Loucy (cell line): ENCODE data around the gene CELSR3.

Source experiments
- H2AFZ ChIP-seq: fragments of 200-600 bp; sonication (generic); 2 replicates; pipeline ENCODE4 v1.6.0; 2016; ENCODE audit warnings: antibody characterized with exemption, mild to moderate bottlenecking, low read length, moderate library complexity
- H3F3A ChIP-seq: fragments of 200-600 bp; 2 replicates; pipeline ENCODE4 v1.6.0; 2016; ENCODE audit warnings: antibody characterized with exemption, low read depth, mild to moderate bottlenecking
- H3K27me3 ChIP-seq: fragments of 200-600 bp; sonication (generic); 2 replicates; pipeline ENCODE4 v1.6.1; 2014; ENCODE audit warnings: low read length, mild to moderate bottlenecking; ENCODE audit not compliant: insufficient read depth, poor library complexity, severe bottlenecking
- H3K36me3 ChIP-seq: fragments of 200-600 bp; sonication (generic); 2 replicates; pipeline ENCODE4 v1.6.1; 2016; ENCODE audit warnings: low read length; ENCODE audit not compliant: insufficient read depth
- H3K4me1 ChIP-seq: fragments of 200-600 bp; sonication (generic); 2 replicates; pipeline ENCODE4 v1.5.1; 2014; ENCODE audit warnings: low read length, mild to moderate bottlenecking; ENCODE audit not compliant: insufficient read depth, poor library complexity, severe bottlenecking
- H3K4me2 ChIP-seq: fragments of 200-600 bp; sonication (generic); 2 replicates; pipeline ENCODE4 v1.6.0; 2014; ENCODE audit warnings: antibody characterized with exemption, low read length, low read depth, mild to moderate bottlenecking; ENCODE audit not compliant: poor library complexity, severe bottlenecking
- H3K4me3 ChIP-seq: fragments of 200-600 bp; sonication (generic); 2 replicates; pipeline ENCODE4 v1.5.1; 2014; ENCODE audit warnings: low read length, mild to moderate bottlenecking, mixed read lengths; ENCODE audit not compliant: poor library complexity, severe bottlenecking
- H3K79me2 ChIP-seq: fragments of 200-600 bp; sonication (generic); 2 replicates; pipeline ENCODE4 v1.6.1; 2014; ENCODE audit warnings: low read length; ENCODE audit not compliant: insufficient read depth
- H3K9ac ChIP-seq: fragments of 200-600 bp; sonication (generic); 2 replicates; pipeline ENCODE4 v1.6.0; 2014; ENCODE audit warnings: mild to moderate bottlenecking, low read depth, low read length, moderate library complexity; ENCODE audit not compliant: poor library complexity, severe bottlenecking
- H3K9me2 ChIP-seq: fragments of 200-600 bp; sonication (generic); replicated peaks from 2 replicates; pipeline ENCODE4 v1.6.1; 2016; ENCODE audit warnings: low read depth, low read length, mixed read lengths
- H3K9me3 ChIP-seq: fragments of 200-600 bp; sonication (generic); 2 replicates; pipeline ENCODE4 v1.6.1; 2014; ENCODE audit warnings: mild to moderate bottlenecking, antibody characterized with exemption, low read length, low read depth; ENCODE audit not compliant: insufficient read depth
- H4K20me1 ChIP-seq: fragments of 200-600 bp; sonication (generic); 2 replicates; pipeline ENCODE4 v1.6.0; 2014; ENCODE audit warnings: antibody characterized with exemption, low read length, mild to moderate bottlenecking; ENCODE audit not compliant: insufficient read depth, poor library complexity, severe bottlenecking
- EZH2phosphoT487 ChIP-seq: fragments of 200-600 bp; IDR thresholded peaks from 2 replicates; pipeline ENCODE4 v1.6.1; 2018; ENCODE audit warnings: antibody characterized with exemption, mild to moderate bottlenecking, moderate library complexity, borderline replicate concordance
- TF ChIP-seq, protein P1 (sequence below): fragments of 200-600 bp; sonication (generic); conservative IDR thresholded peaks from 2 replicates; pipeline ENCODE4 v1.5.1; 2014; ENCODE audit warnings: mild to moderate bottlenecking, antibody characterized with exemption, low read length

The CELSR3 gene

DNA sequence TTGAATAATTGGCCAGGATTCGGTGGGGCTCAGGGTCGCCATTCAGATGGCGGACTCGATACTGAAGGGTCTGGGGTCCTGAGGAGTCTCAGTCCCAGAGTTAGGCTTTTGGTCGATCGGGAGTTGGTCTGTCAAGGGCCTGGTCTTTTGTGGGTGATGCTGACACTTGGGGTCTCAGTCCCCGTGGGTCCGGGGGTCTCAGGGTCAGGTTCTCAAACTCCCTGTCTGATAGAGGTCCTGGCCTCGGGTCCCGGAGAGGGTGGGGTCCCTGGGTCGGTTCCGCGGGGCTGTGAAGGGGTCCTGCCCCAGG, 22.6 kb upstream of the CELSR3 start:
- Histone ChIP-seq H2AFZ (peak overlapping the region; percentile 82), H3K36me3 (peaks cover 49% of the 10 kb centered on the region; the same call in 1 of the 2 replicates), H3F3A (peaks cover 3% of the 10 kb centered on the region; the same call in 1 of the 2 replicates)

DNA sequence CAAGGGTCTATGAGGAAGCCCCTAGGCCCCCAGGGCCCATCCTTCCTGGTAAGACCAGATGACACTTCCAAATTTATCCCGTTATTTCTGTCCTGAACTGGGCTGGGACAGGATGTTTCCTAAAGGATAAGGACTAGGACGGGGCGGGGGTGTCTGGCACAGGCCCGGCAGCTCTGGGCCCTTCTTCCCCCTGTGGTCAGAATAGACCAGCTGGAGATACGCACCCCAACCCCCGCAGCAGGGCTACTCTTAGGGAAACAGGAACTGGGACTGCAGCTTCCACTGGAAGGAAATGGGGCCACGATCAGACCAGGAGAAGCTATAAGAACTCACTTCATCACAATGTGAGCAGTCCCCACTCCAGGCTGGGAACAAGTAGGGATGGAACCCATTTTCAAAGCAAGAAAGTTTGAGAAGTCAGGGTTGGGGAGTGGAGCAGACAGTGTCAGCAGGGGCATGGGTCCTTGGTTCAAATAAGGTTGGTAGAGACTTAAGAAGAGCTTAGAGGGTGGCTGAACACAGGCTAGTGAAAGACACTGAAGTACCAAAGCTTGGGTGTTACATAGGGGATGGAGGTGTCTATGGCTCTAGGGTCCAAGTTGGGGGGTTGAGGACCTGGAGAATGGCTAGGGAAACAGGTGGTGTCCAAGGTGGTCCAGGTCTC, 21.9 kb upstream of the CELSR3 start:
- Histone ChIP-seq H2AFZ (no peak overlapping the region), H3K9ac (peak overlapping the region; percentile 81)

More for the DNA sequence above, 22.6 kb upstream of the CELSR3 start:
- Histone ChIP-seq H3K9me3 (no peaks in the 10 kb centered on the region), H3K9ac (peak overlapping the region; percentile 81), H3K4me2 (peak overlapping the region; percentile 84), H3K9me2 (no peaks in the 10 kb centered on the region), H3K4me3 (peak overlapping the region; percentile 97), H4K20me1 (peaks cover 14% of the 10 kb centered on the region), H3K4me1 (peaks cover 15% of the 10 kb centered on the region), H3K27me3 (no peaks in the 10 kb centered on the region), H3K79me2 (peaks cover 27% of the 10 kb centered on the region)
- TF ChIP-seq, protein P1, sequence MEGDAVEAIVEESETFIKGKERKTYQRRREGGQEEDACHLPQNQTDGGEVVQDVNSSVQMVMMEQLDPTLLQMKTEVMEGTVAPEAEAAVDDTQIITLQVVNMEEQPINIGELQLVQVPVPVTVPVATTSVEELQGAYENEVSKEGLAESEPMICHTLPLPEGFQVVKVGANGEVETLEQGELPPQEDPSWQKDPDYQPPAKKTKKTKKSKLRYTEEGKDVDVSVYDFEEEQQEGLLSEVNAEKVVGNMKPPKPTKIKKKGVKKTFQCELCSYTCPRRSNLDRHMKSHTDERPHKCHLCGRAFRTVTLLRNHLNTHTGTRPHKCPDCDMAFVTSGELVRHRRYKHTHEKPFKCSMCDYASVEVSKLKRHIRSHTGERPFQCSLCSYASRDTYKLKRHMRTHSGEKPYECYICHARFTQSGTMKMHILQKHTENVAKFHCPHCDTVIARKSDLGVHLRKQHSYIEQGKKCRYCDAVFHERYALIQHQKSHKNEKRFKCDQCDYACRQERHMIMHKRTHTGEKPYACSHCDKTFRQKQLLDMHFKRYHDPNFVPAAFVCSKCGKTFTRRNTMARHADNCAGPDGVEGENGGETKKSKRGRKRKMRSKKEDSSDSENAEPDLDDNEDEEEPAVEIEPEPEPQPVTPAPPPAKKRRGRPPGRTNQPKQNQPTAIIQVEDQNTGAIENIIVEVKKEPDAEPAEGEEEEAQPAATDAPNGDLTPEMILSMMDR = no peak
- no peak for TF ChIP-seq EZH2phosphoT487

DNA sequence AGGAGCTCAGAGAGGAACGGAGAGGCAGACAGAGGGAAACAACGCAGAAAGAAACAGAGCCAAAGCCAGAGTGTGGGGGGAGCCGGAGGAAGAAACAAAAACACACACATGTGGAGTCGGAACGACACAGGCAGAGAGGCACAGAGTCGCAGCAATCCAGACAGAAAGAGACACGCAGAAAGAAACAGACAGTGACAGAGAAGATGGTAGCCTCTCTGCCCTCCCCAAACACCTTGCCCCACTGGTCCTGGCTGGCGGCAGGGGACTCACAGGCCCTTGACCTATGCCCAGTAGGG, 21.3 kb upstream of the CELSR3 start:
- Histone ChIP-seq H3K9me2 (no peaks in the 10 kb centered on the region), H3K36me3 (peaks cover 45% of the 10 kb centered on the region; the same call in 1 of the 2 replicates), H3K9me3 (no peaks in the 10 kb centered on the region), H3F3A (peaks cover 3% of the 10 kb centered on the region; the same call in 1 of the 2 replicates), H3K79me2 (peaks cover 27% of the 10 kb centered on the region), H3K27me3 (no peaks in the 10 kb centered on the region), H4K20me1 (peaks cover 14% of the 10 kb centered on the region), H3K4me2 (peak overlapping the region; percentile 84), H3K9ac (peak overlapping the region; percentile 81), H3K4me1 (peaks cover 15% of the 10 kb centered on the region), H2AFZ (no peak overlapping the region), H3K4me3 (peak overlapping the region; percentile 97)
- TF ChIP-seq, protein P1 = no peak
- no peak for TF ChIP-seq EZH2phosphoT487

More for the DNA sequence above, 21.9 kb upstream of the CELSR3 start:
- Histone ChIP-seq H4K20me1 (peaks cover 14% of the 10 kb centered on the region), H3K4me1 (peaks cover 15% of the 10 kb centered on the region), H3K4me3 (peak overlapping the region; percentile 97), H3K79me2 (peaks cover 27% of the 10 kb centered on the region), H3K27me3 (no peaks in the 10 kb centered on the region), H3F3A (peaks cover 3% of the 10 kb centered on the region; the same call in 1 of the 2 replicates), H3K36me3 (peaks cover 49% of the 10 kb centered on the region; the same call in 1 of the 2 replicates), H3K9me2 (no peaks in the 10 kb centered on the region), H3K4me2 (peak overlapping the region; percentile 84), H3K9me3 (no peaks in the 10 kb centered on the region)
- no peak for TF ChIP-seq EZH2phosphoT487
- TF ChIP-seq, protein P1 = no peak
